ENCODE data around the gene MTHFD2L. TPM values are rescaled to one million over a fixed set of nuclear protein-coding genes. Genes with fewer than 3 reads are reported as not detected.

MTHFD2L gene
- total RNA-seq, 1 donor: 15.0 TPM

- no peak overlapping the region for H3K4me3 ChIP-seq (ENCODE audit: low read depth, low read length)
- no peak for DNase-seq (ENCODE audit: low read depth)
- no peak for TF ChIP-seq CTCF (IDR thresholded peaks at IDR 0.05; ENCODE audit: insufficient read depth, low read length)
Measured at GRCh38 chr4:74178798-74179197, 20.9 kb downstream of the MTHFD2L start.

- DNase-seq (ENCODE audit: low read depth): no peak
- no peak for TF ChIP-seq CTCF (IDR thresholded peaks at IDR 0.05; ENCODE audit: insufficient read depth, low read length)
- H3K4me3 ChIP-seq (ENCODE audit: low read depth, low read length): no peak overlapping the region
Measured at GRCh38 chr4:74181219-74181618, 23.3 kb downstream of the MTHFD2L start.

GRCh38 chr4:74188912-74189311 is 31.0 kb downstream of the MTHFD2L start:
- no peak for DNase-seq (ENCODE audit: low read depth)
- no peak for TF ChIP-seq CTCF (IDR thresholded peaks at IDR 0.05; ENCODE audit: insufficient read depth, low read length)
- no peak overlapping the region for H3K4me3 ChIP-seq (ENCODE audit: low read depth, low read length)

- DNase-seq (ENCODE audit: low read depth): peak; percentile 80
- no peak overlapping the region for H3K4me3 ChIP-seq (ENCODE audit: low read depth, low read length)
- TF ChIP-seq CTCF (IDR thresholded peaks at IDR 0.05; ENCODE audit: insufficient read depth, low read length): peak; percentile 78
Measured at GRCh38 chr4:74189331-74190043, 31.6 kb downstream of the MTHFD2L start.

GRCh38 chr4:74190332-74190731 is 32.4 kb downstream of the MTHFD2L start:
- no peak for DNase-seq (ENCODE audit: low read depth)
- no peak overlapping the region for H3K4me3 ChIP-seq (ENCODE audit: low read depth, low read length)
- no peak for TF ChIP-seq CTCF (IDR thresholded peaks at IDR 0.05; ENCODE audit: insufficient read depth, low read length)

GRCh38 chr4:74190919-74191397 is 33.0 kb downstream of the MTHFD2L start:
- TF ChIP-seq CTCF (IDR thresholded peaks at IDR 0.05; ENCODE audit: insufficient read depth, low read length): no peak
- H3K4me3 ChIP-seq (ENCODE audit: low read depth, low read length): no peak overlapping the region
- DNase-seq (ENCODE audit: low read depth): no peak

GRCh38 chr4:74197080-74197479 is 39.2 kb downstream of the MTHFD2L start:
- no peak overlapping the region for H3K4me3 ChIP-seq (ENCODE audit: low read depth, low read length)
- TF ChIP-seq CTCF (IDR thresholded peaks at IDR 0.05; ENCODE audit: insufficient read depth, low read length): no peak
- no peak for DNase-seq (ENCODE audit: low read depth)
